SW 1271 (cell line): ENCODE measurements around the gene DPM3.
"Not testable (repeated sequence)": the region's sequence is repeated elsewhere in the genome, so short reads cannot be mapped to it uniquely, and the experiment has no call there.

ENCODE experiments used
- DNase-seq, 2 experiments: peaks; one replicate each; lab custom pipeline; 2025; lab: John Stamatoyannopoulos, UW

Gene DPM3

GRCh38 chr1:155125511-155125945 lies 14.8 kb downstream of the DPM3 start:
- no peak for DNase-seq

GRCh38 chr1:155124503-155125463 lies 15.5 kb downstream of the DPM3 start:
- no peak for DNase-seq

- no peak for DNase-seq
Observed at GRCh38 chr1:155123801-155124200, 16.5 kb downstream of the DPM3 start.

DNA sequence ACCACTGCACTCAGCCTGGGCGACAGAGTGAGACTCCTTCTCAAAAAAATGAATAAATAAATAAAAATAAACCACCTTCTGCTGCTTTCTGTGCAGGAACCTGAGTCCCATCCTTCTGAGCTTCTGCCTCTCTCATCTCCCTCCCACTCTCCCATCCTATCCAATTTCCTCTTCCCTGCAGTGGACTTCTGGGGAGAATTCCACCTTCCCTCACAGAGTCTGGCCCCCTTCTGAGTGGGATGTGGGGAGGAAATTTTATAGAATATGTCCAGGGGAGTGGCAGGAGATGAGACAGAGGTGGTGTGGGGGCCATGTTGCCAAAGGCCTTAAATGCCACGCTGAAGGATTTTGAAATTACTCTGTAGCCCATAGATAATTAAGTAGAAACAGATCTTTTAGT lies 18.0 kb downstream of the DPM3 start:
- DNase-seq: no peak

DNA sequence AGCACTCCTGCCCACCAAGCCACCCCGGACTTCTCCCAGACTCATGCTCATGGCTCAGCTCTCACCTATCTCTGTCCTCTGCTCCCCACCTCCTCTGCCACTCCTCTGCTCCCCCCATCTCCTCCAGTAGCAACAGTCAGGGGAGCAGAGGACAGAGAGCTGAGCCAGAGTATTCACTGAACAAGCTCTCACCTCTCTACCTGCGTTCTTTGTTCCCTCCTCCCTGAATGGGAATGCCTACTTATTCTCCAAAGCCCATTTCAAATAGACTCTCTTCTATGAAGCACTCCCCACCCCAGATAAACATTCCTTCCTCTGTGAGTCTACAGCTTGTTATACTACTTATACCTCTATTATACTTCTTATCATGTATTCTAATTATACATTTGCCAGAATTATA lies 19.1 kb downstream of the DPM3 start:
- no peak for DNase-seq

DNA sequence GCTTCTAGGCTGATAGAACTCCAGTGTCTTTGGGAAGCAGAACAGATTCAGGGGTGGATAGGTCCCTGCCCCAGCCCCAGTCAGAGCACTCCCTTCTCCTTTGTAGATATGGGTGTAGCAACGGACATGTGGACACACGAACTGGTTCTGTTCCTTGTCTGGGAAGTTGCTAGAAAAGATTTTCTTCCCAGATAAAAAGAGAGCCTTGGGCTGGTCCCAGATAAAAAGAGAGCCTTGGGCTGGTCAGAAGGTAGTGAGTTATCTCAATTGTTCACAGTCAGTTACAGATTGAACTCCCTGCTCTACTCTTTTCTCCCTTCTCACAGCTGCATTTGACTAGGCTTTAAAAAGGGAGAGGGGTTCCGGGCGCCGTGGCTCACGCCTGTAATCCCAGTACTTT lies 20.1 kb downstream of the DPM3 start:
- no peak for DNase-seq

GRCh38 chr1:155118090-155118489 lies 22.2 kb downstream of the DPM3 start:
- not testable (repeated sequence) for DNase-seq

- no peak for DNase-seq
Observed at GRCh38 chr1:155117610-155118009, 22.7 kb downstream of the DPM3 start.

GRCh38 chr1:155116113-155116764 lies 24.1 kb downstream of the DPM3 start:
- no peak for DNase-seq

DNA sequence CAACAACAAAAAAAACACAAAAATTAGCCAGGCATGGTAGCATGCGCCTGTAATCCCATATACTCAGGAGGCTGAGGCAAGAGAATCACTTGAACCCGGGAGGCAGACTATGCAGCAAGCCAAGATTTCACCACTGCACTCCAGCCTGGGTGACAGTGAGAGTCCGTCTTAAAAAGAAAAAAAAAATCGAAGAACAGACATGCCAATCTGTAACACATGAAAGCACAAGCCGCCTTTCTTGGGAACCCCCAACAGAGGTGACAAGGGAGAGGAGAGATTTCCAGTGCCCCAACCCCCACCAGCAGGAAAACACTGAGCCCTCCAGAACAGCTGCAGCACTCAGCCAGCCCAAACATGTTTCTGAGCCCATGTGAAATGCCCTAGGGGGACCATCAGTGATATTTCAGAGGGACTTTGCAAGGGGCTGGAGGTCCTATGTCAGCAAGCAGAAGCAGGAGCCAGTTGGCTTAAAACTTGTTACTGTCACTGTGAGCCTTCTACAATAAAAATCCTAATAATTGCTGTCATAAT lies 26.8 kb downstream of the DPM3 start:
- DNase-seq: no peak

GRCh38 chr1:155110826-155111225 lies 29.5 kb downstream of the DPM3 start:
- DNase-seq: no peak

DNA sequence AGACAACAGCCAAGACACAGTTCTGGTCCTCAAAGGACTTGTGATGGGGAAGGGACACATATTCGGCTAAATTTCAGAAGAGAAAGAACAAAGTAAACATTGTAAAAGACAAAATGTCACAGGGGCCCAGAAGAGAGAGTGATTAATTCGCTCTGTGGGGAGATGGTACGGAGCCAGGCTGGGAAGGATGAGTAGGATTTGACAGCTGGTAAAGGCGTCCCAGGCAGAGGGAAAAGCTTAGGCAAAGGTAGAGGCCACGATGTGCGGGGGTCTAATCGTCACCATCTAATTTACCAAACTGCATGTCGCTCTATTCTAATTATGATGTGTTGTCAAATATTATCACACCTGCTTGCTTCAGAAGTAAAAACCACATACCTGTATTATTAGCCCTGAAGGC lies 29.9 kb downstream of the DPM3 start:
- no peak for DNase-seq

DNA sequence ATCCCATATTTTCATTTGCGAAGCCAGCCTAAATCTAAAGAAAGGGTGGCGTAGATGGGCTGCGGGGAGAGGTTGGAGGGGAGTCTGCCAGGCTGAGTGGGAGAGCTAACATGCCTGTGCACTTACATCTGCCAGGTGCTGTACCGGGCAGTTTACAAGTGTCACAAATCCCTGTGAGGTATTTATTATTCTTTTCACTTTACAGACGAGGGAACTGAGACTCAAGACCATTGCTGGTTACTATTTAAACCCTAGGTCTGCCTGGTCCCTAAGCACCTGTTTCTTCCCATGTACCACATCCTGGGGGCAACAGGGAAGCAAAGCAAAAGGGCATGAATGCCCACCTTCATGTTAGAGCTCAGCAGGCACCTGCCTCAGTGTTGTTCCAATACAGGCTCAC lies 32.0 kb downstream of the DPM3 start:
- no peak for DNase-seq

DNA sequence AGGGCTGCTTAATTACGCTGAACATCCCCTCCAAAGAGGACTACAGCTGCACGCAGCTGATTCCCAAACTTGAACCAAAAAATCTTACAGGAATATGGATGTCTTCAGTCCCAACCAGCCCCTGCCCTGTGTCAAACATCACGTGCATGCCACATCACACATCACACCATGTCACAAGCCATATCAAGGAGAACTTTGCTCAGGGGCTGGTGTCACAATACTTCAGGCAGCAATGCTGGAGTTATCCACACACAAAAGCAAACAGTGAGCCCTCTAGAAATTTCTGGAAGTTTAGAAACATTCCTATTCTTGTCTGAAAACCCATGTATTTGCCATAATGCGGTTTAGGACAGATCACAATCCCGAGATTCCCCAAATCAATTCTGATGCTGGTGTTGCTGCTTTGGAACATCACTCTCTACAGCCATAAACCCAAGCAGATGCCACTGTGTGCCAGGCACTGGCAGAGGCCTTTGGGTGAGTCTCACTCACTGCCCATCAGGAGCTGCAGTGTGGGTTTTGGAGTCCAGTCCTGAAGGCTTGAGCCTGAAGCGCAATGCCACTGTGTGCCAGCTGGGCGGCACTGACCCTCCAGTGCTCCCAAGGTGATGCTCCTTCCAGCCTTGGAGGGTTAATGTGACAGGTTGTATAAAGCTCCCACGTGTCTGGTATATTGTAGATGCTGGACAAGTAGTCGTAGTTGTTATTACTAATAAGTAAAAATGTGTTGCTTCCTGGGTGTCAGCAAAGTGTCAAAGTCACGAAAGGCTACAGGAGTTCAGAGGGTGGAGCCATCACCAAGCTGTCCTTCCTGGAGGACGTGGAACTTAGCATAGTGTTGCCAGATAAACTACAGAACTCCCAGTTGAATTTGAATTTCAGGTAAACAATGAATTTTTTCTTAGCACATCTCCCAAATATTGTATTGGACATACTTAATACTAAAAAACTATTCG lies 32.7 kb downstream of the DPM3 start:
- DNase-seq: no peak

- DNase-seq: no peak
Observed at GRCh38 chr1:155106862-155107261, 33.5 kb downstream of the DPM3 start.

GRCh38 chr1:155105604-155106011 lies 34.7 kb downstream of the DPM3 start:
- DNase-seq: no peak

DNA sequence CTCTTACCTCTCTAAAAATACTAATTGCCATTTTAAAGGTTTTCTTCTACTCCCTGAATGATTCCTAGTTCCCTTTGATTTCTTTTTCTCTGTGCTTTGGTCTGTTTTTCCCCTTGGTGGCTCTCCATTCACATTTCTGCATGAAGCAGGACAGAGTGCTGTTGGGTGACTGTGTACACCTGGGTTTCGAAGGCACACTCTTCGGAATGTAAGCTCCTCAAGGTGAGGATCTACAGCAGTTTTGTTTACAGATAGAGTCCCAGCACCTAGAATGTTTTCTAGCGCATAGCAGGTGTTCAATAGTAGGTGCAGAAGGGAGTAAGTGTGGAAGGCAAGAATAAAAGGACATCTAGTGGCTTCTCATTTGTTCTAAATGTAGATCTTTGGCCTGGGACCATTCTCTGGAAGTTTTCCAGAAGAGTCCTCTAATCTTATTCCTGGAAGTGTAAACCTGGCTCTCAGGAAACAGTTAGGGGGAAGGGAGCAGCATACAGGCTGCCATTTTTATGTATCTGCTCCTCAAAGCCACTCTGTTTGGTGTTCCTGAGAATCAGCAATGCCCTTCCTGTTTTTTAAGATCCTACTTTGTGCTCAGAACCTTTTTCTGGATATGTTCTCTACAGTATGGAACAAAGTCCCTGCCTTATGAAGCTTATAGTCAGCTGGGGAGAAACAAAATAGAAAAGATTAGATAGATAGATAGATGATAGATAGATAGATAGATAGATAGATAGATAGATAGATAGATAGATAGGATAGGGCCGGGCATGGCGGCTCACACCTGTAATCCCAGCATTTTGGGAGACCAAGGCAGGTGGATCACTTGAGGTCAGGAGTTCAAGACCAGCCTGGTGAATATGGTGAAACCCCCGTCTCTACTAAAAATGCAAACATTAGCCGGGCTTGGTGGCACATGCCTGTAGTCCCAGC lies 35.5 kb downstream of the DPM3 start:
- no peak for DNase-seq

GRCh38 chr1:155103325-155103724 lies 37.0 kb downstream of the DPM3 start:
- DNase-seq: no peak

DNA sequence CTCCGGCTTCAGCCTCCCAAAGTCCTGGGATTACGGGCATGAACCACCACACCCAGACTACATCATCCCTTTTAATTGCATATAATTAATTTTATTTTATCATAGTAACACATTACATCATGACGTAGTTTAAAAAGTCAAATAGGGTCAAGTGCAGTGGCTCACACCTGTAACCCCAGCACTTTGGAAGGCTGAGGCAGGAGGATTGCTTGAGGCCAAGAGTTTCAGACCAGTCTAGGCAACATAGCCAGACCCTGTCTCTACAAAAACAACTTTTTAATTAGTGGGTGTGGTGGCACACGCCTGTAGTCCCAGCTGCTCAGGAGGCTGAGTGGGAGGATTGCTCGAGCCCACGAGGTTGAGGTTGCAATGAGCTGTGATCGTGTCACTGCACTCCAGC lies 41.0 kb downstream of the DPM3 start:
- no peak for DNase-seq

DNA sequence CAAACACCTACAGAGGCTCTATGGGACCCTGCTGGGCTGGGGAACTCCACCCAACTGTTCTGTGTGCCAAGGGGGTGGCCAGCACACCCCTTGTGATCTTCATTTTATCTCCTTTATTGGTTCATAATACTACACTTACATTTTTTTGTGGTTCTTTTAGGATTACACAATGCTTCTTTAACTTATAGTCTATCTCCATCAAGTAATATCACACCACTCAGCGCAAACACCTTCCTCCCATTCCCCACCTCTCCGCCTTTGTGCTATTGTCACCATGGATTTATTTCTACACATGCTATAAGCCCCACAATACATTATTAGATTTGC lies 45.7 kb downstream of the DPM3 start:
- no peak for DNase-seq
